ENCODE data around the gene PHF20.

DNA sequence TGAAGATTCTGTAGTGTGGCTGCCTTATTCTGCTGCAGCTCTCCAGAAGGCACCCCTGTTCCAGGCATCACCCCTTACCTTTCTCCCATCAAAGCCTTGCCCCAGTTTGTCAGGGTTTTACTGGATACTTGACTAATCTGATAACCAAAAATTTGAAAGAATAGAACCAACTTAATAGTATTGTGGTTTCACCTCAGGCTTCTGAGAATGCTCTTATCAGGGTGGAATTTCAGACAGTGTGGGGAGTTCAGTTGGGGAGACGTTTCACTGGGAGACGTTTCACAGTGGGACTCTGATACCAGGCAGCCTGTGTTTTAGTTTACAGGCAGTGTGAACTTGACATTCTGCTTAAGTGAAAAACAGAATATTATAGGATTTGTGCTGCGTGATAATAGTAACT, 132.0 kb downstream of the PHF20 start:
- no peak for TF ChIP-seq SMC3 (conservative IDR thresholded peaks at IDR 0.05; ENCODE audit: poor library complexity)
- TF ChIP-seq CTCF (IDR thresholded peaks at IDR 0.05; ENCODE audit: poor library complexity, severe bottlenecking) = no peak
- TF ChIP-seq, protein P1, sequence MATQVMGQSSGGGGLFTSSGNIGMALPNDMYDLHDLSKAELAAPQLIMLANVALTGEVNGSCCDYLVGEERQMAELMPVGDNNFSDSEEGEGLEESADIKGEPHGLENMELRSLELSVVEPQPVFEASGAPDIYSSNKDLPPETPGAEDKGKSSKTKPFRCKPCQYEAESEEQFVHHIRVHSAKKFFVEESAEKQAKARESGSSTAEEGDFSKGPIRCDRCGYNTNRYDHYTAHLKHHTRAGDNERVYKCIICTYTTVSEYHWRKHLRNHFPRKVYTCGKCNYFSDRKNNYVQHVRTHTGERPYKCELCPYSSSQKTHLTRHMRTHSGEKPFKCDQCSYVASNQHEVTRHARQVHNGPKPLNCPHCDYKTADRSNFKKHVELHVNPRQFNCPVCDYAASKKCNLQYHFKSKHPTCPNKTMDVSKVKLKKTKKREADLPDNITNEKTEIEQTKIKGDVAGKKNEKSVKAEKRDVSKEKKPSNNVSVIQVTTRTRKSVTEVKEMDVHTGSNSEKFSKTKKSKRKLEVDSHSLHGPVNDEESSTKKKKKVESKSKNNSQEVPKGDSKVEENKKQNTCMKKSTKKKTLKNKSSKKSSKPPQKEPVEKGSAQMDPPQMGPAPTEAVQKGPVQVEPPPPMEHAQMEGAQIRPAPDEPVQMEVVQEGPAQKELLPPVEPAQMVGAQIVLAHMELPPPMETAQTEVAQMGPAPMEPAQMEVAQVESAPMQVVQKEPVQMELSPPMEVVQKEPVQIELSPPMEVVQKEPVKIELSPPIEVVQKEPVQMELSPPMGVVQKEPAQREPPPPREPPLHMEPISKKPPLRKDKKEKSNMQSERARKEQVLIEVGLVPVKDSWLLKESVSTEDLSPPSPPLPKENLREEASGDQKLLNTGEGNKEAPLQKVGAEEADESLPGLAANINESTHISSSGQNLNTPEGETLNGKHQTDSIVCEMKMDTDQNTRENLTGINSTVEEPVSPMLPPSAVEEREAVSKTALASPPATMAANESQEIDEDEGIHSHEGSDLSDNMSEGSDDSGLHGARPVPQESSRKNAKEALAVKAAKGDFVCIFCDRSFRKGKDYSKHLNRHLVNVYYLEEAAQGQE (IDR thresholded peaks at IDR 0.05; ENCODE audit: borderline replicate concordance) = no peak
- no peak for TF ChIP-seq MXI1 (conservative IDR thresholded peaks at IDR 0.05; ENCODE audit: poor library complexity, severe bottlenecking)
- no peak for TF ChIP-seq EZH2 (IDR thresholded peaks at IDR 0.05; ENCODE audit: borderline replicate concordance, insufficient read depth, low read length, poor library complexity, severe bottlenecking)
- TF ChIP-seq RAD21 (conservative IDR thresholded peaks at IDR 0.05) = no peak
- TF ChIP-seq POLR2AphosphoS5 (IDR thresholded peaks at IDR 0.05) = no peak
- TF ChIP-seq EP300 (conservative IDR thresholded peaks at IDR 0.05; ENCODE audit: poor library complexity, severe bottlenecking) = no peak
- no peak for TF ChIP-seq TAF1 (IDR thresholded peaks at IDR 0.05; ENCODE audit: low read depth)
